ENCODE results near the gene DHX58.

Gene DHX58

GRCh38 chr17:42110301-42111264 lies 1.9 kb downstream of the DHX58 start:
- DNase-seq (ENCODE audit: low read depth in 3 of 3): no peak

- DNase-seq (ENCODE audit: low read depth in 3 of 3): no peak
Measured at GRCh38 chr17:42109086-42109485, 3.4 kb downstream of the DHX58 start.

GRCh38 chr17:42107597-42108576 lies 4.6 kb downstream of the DHX58 start:
- DNase-seq (ENCODE audit: low read depth in 3 of 3): peak; percentile 80 to 98 (median 88)

- DNase-seq (ENCODE audit: low read depth in 3 of 3): no peak
Measured at GRCh38 chr17:42107124-42107523, 5.4 kb downstream of the DHX58 start.

- no peak for DNase-seq (ENCODE audit: low read depth in 3 of 3)
Measured at GRCh38 chr17:42106009-42106408, 6.5 kb downstream of the DHX58 start.

GRCh38 chr17:42104264-42104663 lies 8.2 kb downstream of the DHX58 start:
- no peak for DNase-seq (ENCODE audit: low read depth in 3 of 3)

GRCh38 chr17:42103221-42103954 lies 9.1 kb downstream of the DHX58 start:
- DNase-seq (ENCODE audit: low read depth in 3 of 3): no peak

GRCh38 chr17:42101513-42102292 lies 10.8 kb downstream of the DHX58 start:
- DNase-seq (ENCODE audit: low read depth in 3 of 3): peak; percentile 48 to 80 (median 61)

GRCh38 chr17:42098730-42099399 lies 13.6 kb downstream of the DHX58 start:
- DNase-seq (ENCODE audit: low read depth in 3 of 3): no peak

GRCh38 chr17:42097691-42098631 lies 14.6 kb downstream of the DHX58 start, which contains the start of gene ZNF385C:
ZNF385C (minus strand) TSS chr17:42098473; CDS start chr17:42063056, 35,417 bp downstream.
- peak in 1 of 3 donors; percentile 45 for DNase-seq (ENCODE audit: low read depth in 3 of 3)

GRCh38 chr17:42096360-42097111 lies 16.0 kb downstream of the DHX58 start:
- DNase-seq (ENCODE audit: low read depth in 3 of 3): no peak

GRCh38 chr17:42094375-42095069 lies 18.0 kb downstream of the DHX58 start:
- DNase-seq (ENCODE audit: low read depth in 3 of 3): no peak

- no peak for DNase-seq (ENCODE audit: low read depth in 3 of 3)
Measured at GRCh38 chr17:42092939-42093338, 19.6 kb downstream of the DHX58 start.

GRCh38 chr17:42090964-42091790 lies 21.3 kb downstream of the DHX58 start:
- DNase-seq (ENCODE audit: low read depth in 3 of 3): no peak

GRCh38 chr17:42088736-42089135 lies 23.8 kb downstream of the DHX58 start:
- no peak for DNase-seq (ENCODE audit: low read depth in 3 of 3)
